GM21825 (cell line): ENCODE measurements around the gene RYR1.
A peak's percentile ranks its signal among the peaks of the same experiment; 100 is the strongest.
"Not testable (repeated sequence)": the region's sequence is repeated elsewhere in the genome, so short reads cannot be mapped to it uniquely, and the experiment has no call there.

Source experiments
- ATAC-seq: cut with Tn5 transposase; IDR thresholded peaks from one replicate; pipeline ENCODE4 v1.9.1; 2021; ENCODE audit warnings: mild to moderate bottlenecking, moderate library complexity; ENCODE audit not compliant: unreplicated experiment

Gene RYR1

GRCh38 chr19:38512277-38512676 is 78.8 kb downstream of the RYR1 start:
- ATAC-seq: no peak

DNA sequence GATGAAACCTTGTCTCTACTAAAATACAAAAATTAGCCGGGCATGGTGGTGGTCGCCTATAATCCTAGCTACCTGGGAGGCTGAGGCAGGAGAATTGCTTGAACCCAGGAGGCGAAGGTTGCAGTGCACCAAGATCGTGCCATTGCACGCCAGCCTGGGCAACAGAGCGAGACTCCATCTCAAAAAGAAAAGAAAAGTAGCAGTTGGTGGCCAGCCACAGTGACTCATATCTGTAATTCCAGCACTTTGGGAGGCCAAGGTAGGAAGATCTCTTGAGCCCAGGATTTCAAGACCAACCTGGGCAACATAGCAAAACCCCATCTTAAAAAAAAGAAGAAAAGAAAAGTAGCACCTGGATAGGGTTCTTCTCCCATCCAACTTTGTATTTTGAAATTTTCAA is 79.7 kb downstream of the RYR1 start:
- not testable (repeated sequence) for ATAC-seq

- no peak for ATAC-seq
Observed at GRCh38 chr19:38513762-38514167, 80.3 kb downstream of the RYR1 start.

DNA sequence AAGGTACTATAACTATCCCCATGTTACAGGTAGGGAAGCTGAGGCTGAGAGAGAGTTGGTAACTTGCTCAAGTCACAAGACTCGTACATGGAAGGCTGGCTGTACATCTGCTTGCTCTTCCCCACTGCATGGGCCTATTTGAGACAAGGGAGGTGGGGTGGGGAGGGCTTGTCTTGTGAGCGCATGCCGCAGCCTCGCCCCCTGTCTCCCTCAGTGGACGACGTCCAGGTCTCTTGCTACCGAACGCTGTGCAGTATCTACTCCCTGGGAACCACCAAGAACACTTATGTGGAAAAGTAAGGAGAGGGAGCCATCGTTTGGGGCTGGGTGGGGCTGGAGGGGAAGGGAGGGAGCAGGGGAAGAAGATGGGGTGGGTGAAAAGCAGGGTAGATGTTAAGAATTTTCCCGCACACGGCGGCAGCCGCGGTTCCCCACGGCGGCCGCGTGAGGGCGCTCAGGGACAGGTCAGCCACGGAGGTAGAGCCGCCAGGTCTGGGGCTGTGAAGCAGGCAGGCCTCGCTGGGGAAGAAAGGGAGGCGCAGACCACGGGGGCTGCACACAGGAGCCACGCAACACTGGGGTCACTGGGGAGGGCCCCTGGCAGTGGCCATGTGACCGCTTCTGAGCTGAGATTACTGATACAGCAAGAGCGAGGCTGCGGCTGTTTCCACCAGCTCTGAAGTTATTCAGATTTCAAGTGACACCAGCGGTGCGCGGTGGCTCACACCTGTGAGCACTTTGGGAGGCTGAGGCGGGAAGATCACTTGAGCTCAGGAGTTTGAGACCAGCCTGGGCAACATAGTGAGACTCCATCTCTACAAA is 81.5 kb downstream of the RYR1 start:
- ATAC-seq: peak; percentile 59

- ATAC-seq: no peak
Observed at GRCh38 chr19:38515896-38516295, 82.4 kb downstream of the RYR1 start.

DNA sequence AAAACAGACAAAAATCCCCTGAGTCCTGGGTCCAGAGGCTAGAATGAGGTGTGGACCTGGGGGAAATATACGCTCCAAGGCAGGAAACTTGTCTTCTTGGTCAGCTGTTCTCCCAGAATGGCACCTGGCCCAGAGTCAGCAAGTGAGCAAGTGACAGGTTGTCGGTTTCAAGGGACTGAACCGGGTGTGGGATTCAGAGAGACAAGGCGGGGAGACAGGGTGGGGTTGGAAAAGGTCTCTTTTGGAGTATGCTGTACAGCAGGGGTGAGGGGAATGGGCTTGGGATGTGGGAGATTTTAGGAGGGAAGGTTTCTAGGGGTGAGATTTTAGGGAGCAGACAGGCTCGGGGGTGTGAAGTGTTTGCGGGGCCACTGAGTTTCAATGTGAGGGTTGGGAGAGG is 83.3 kb downstream of the RYR1 start:
- no peak for ATAC-seq

DNA sequence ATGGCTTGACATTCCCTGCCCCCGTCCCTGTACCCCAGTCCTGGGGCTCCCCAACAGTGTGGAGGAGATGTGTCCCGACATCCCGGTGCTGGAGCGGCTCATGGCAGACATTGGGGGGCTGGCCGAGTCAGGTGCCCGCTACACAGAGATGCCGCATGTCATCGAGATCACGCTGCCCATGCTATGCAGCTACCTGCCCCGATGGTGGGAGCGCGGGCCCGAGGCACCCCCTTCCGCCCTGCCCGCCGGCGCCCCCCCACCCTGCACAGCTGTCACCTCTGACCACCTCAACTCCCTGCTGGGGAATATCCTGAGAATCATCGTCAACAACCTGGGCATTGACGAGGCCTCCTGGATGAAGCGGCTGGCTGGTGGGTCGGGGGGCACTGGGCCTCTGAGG is 83.8 kb downstream of the RYR1 start:
- ATAC-seq: no peak

- not testable (repeated sequence) for ATAC-seq
Observed at GRCh38 chr19:38517980-38518379, 84.5 kb downstream of the RYR1 start.

GRCh38 chr19:38519168-38519567 is 85.7 kb downstream of the RYR1 start:
- no peak for ATAC-seq

DNA sequence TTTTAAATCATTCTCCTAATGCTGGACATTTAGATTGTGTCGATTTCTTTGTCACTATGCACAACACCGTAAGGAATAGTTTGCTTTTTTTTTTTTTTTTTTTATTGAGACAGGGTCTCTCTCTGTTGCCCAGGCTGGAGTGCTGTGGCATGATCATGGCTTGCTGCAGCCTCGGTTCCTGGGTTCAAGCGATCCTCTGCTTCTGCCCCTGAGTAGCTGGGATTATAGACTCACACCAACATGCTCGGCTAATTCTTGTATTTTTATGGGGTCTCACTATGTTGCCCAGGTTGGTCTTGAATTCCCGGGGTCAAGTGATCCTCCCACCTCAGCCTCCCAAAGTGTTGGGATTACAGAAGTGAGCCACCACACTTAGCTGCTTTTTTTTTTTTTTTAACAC is 86.5 kb downstream of the RYR1 start:
- no peak for ATAC-seq

- ATAC-seq: no peak
Observed at GRCh38 chr19:38522915-38523314, 89.4 kb downstream of the RYR1 start.

GRCh38 chr19:38523319-38523718 is 89.8 kb downstream of the RYR1 start:
- ATAC-seq: no peak

DNA sequence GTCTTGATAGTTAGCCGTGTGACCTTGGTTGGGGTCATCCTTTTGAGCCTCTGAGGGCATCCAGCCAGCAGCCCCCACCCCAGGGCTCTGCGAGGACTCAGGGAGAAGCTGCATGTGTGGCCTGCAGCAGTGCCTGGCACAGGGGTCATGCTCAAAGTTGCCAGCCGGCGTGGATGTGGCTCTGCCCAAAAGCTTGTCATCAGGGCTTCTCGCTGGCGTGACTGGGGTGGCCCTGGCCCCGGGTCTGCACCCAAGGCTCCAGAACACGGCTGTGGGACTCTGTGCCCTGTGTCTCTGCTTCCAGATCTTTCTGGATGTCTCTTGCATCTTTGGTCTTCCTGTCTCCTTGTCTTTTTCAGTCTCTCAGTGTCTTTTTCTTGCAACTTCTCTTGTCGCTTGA is 90.9 kb downstream of the RYR1 start:
- no peak for ATAC-seq

DNA sequence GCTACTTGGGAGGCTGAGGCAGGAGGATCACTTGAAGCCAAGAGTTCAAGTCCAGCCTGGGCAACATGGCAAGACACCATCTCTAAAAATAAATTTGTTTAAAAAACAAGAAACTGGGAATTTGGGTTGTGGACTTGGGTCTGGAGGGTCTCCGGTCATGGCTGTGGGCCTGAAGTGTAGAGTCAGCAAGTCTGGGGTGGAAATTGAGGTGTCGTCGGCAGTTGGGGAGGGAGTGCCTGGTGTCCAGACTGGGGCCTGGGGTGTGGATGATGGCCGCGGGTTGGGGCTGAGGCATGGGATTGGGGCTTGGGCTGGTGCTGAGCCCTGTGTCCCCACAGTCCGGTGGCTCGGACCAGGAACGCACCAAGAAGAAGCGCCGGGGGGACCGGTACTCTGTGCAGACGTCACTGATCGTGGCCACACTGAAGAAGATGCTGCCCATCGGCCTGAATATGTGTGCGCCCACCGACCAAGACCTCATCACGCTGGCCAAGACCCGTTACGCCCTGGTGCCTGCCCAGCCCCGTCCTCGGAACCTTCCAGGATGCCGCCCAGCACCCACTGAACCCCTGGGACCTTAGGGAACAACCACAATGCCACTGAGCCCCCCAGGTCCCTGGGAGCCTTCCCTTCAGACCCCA is 91.6 kb downstream of the RYR1 start:
- no peak for ATAC-seq

DNA sequence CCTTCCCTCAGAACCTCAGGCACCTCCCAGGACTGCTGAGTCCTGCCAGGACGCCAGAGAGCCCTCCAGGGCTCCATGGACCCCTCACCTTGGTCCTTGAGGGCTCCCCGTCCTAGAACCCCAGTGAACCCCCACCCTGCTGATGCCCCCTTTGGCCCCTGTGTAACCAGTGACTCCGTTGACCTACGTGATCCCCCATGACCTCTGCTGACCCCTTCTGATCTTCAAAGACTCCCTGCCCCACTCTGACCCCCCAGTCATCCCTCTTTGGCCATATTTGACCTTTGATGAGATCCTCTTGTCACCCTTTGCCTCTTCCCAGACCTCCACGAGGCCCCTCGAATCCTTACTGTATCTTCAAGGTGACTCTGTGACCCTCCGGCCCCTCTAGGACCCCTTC is 92.9 kb downstream of the RYR1 start:
- no peak for ATAC-seq

DNA sequence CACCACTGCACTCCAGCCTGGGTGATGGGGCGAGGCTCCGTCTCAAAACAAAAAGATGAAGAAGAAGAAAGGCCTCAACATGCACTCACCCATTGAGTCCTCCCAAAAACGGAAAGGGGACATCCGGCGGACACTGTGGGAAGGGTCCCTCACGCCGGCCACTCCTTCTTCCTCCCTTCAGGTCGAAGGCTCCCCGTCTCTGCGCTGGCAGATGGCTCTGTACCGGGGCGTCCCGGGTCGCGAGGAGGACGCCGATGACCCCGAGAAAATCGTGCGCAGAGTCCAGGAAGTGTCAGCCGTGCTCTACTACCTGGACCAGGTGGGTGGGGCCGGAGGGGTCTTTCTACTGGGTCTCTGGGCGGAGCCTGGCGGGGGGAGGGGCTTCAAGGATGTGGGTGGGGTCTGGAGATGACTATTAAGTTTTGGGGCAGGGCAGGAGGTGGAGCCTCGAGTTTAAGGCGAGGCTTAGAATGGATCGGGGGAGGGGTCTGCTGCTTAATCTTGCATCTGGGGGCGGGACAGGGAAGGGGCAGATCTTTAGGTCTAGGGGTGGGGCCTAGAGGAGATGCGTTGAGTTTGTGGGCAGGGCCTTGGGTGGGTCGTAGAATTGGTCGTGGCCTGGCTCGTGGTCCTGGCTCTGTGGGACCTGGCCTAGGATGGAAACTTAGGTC is 94.1 kb downstream of the RYR1 start:
- ATAC-seq: no peak

DNA sequence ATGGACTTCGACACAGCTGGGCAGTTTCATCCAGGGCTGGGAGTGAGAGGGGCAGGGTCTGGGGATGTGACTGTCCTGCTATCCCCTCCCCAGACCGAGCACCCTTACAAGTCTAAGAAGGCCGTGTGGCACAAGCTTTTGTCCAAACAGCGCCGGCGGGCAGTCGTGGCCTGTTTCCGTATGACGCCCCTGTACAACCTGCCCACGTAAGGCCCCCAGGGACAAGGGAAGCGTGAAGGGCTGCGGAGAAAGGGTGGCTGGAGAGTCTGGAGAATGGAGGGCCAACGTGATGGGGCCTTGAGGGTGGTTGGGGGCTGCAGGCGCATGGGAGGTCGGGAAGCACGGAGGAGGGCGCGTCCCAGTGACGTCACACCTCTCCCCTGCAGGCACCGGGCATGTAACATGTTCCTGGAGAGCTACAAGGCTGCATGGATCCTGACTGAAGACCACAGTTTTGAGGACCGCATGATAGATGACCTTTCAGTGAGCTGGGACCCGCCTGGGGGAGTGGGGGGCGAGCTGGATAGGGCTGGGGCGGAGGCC is 94.8 kb downstream of the RYR1 start:
- no peak for ATAC-seq

DNA sequence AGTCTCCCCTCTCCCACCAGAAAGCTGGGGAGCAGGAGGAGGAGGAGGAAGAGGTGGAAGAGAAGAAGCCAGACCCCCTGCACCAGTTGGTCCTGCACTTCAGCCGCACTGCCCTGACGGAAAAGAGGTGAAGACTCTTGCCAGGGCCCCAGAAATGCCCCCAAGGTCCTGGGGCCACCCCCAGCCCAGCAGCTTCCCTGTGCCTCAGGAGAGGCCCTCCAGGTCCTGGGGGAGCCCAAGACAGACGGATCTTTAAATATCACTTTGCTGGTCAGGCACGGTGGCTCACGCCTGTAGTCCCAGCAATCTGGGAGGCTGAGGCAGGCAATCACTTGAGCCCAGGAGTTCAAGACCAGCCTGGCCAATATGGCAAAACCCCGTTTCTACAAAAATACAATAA is 95.4 kb downstream of the RYR1 start:
- no peak for ATAC-seq

- no peak for ATAC-seq
Observed at GRCh38 chr19:38531515-38531914, 98.0 kb downstream of the RYR1 start.

DNA sequence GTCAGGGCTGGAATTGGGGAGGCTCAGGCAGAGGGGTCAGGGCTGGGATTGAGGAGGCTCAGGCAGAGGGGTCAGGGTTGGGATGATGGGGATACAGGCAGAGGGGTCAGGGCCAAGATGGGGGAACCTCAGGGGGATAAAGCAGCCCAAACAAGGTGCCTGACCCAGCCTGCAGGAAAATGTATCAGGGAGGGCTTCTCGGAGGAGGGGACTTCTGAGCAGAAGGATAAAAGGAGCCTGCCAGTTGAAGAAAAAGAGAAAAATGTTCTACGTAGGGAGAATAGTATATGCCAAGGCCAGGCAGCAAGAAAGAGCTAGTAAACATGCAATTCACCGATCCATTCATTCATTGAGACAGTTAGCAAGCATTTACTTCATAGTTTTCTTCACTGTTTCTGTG is 99.4 kb downstream of the RYR1 start:
- no peak for ATAC-seq

- ATAC-seq: no peak
Observed at GRCh38 chr19:38534574-38534973, 101.1 kb downstream of the RYR1 start.

- no peak for ATAC-seq
Observed at GRCh38 chr19:38535212-38535611, 101.7 kb downstream of the RYR1 start.
